Right lobe of liver (tissue), 6 donors: ENCODE data around the gene RARB. TPM values are rescaled to one million over a fixed set of nuclear protein-coding genes. Genes with fewer than 3 reads are reported as not detected.

Experiments used
- ATAC-seq, 4 donors: fragments of 200-7000 bp; cut with Tn5 transposase; one replicate each; pipeline ENCODE4 v1.9.1; 2020; ENCODE audit warnings: mild to moderate bottlenecking in 4 of 4, moderate library complexity in 4 of 4
- DNase-seq, 3 donors: peaks; one replicate each; pipeline ENCODE4 v3.0.0-alpha.2; 2020
- H3K27ac ChIP-seq, 3 donors: fragments of 200-600 bp; one replicate each; pipeline ENCODE4 v1.8.0; 2022
- H3K27me3 ChIP-seq, 2 donors: fragments of 200-600 bp; one replicate each; pipeline ENCODE4 v1.8.0; 2022
- H3K36me3 ChIP-seq, 4 donors: fragments of 200-600 bp; sonication (generic) in 1 of 4; one replicate each; pipeline versions ENCODE4 v1.5.1 to v1.8.0; 2017 to 2022; ENCODE audit warnings: control low read depth in 1 of 4
- H3K4me1 ChIP-seq, 4 donors: fragments of 200-600 bp; sonication (generic) in 1 of 4; one replicate each; pipeline versions ENCODE4 v1.5.1 to v1.8.0; 2017 to 2022; ENCODE audit warnings: control low read depth in 1 of 4
- H3K4me3 ChIP-seq, 3 donors: fragments of 200-600 bp; one replicate each; pipeline ENCODE4 v1.8.0; 2022
- H3K9me3 ChIP-seq, 4 donors: fragments of 200-600 bp; sonication (generic) in 1 of 4; one replicate each; pipeline versions ENCODE4 v1.5.1 to v1.8.0; 2017 to 2022; ENCODE audit warnings: control low read depth in 1 of 4
- CTCF ChIP-seq, 4 donors: fragments of 200-600 bp in 3 of 4; fragments of 450-650 bp in 1 of 4; IDR thresholded peaks; one replicate each; pipeline versions ENCODE4 v1.5.1 to v1.8.0; 2016 to 2022; ENCODE audit warnings: antibody characterized with exemption in 4 of 4, mild to moderate bottlenecking in 2 of 4
- POLR2A ChIP-seq: fragments of 450-650 bp; IDR thresholded peaks from one replicate; pipeline ENCODE4 v1.6.1; 2017; ENCODE audit warnings: antibody characterized with exemption, mild to moderate bottlenecking
- WGBS: methylation state at CpG from one replicate; pipeline ENCODE4 v1.1.6; 2018; ENCODE audit warnings: low coverage, low lambda C conversion rate; ENCODE audit not compliant: insufficient coverage; ENCODE audit errors: missing lambda C conversion rate; 5-methylcytosine and 5-hydroxymethylcytosine counted together
- intact Hi-C, 2 donors: fragments of 100-400 bp; cut with DNase I; formaldehyde crosslinking; loops; one replicate each; pipeline versions ENCODE4 v1.11.2 to v1.14.1; 2022
- total RNA-seq, 6 experiments: library from RNA; depleted of rRNA in 2 of 6; stranded (reverse); fragments of >200 nt in 2 of 6; fragmentation: NEBNext Ultra II Directional in 3 of 6; extraction: Animal tissue kit (Norgen Biotek cat#: 25700) in 3 of 6; gene quantifications; one replicate each; pipeline versions ENCODE4 v1.1.0 to v1.2.4, GENCODE V29; 2016 to 2023
- donor health status: DM: no; HTN: yes; CAD: no.
- donor health status: DM: no; HTN: no; CAD: no.
- donor health status: DM: no; HTN: no; CAD: no.
- donor health status: DM: no; HTN: yes; CAD: no.
- donor health status: DM: no; HTN: yes; CAD: no.

The RARB gene
- total RNA-seq, 6 experiments from 2014 or later = 1.2 to 2.8 (median 2.1) TPM

GRCh38 chr3:25489858-25490593, 62.0 kb downstream of the RARB start:
- H3K36me3 ChIP-seq = no peaks in the 10 kb centered on the region
- intact Hi-C loops = no loop called here
- DNase-seq (no peak), ATAC-seq (no peak)
- H3K4me1 ChIP-seq = no peaks in the 10 kb centered on the region
- TF ChIP-seq CTCF (IDR thresholded peaks at IDR 0.05) (no peak), POLR2A (no peak)
- 55% methylated on average over 6 of the region's 7 CpGs for WGBS
- H3K9me3 ChIP-seq = peaks cover 0 to 22% (median 5%) of the 10 kb centered on the region in 4 donors
- H3K27me3 ChIP-seq = no peaks in the 10 kb centered on the region
- no peak overlapping the region for H3K4me3 ChIP-seq
- H3K27ac ChIP-seq = no peak overlapping the region

GRCh38 chr3:25493246-25493645, 65.2 kb downstream of the RARB start:
- ATAC-seq (no peak), DNase-seq (no peak)
- H3K27ac ChIP-seq = no peak overlapping the region
- H3K9me3 ChIP-seq = peaks cover 0 to 22% (median 5%) of the 10 kb centered on the region in 4 donors
- no peaks in the 10 kb centered on the region for H3K27me3 ChIP-seq
- no peak overlapping the region for H3K4me3 ChIP-seq
- 58% methylated on average over 3 of the region's 3 CpGs for WGBS
- intact Hi-C loops = no loop called here
- no peaks in the 10 kb centered on the region for H3K36me3 ChIP-seq
- no peak for TF ChIP-seq POLR2A
- no peak for TF ChIP-seq CTCF (IDR thresholded peaks at IDR 0.05)
- H3K4me1 ChIP-seq = no peaks in the 10 kb centered on the region

- 75% methylated on average over 1 of the region's 1 CpG for WGBS
- Histone ChIP-seq H3K27ac (no peak overlapping the region), H3K9me3 (peaks cover 0 to 22% (median 5%) of the 10 kb centered on the region in 4 donors), H3K27me3 (no peaks in the 10 kb centered on the region), H3K4me3 (no peak overlapping the region), H3K36me3 (no peaks in the 10 kb centered on the region), H3K4me1 (no peaks in the 10 kb centered on the region)
- ATAC-seq (no peak), DNase-seq (no peak)
- TF ChIP-seq POLR2A (no peak), CTCF (IDR thresholded peaks at IDR 0.05) (no peak)
- intact Hi-C loops = no loop called here
Measured at GRCh38 chr3:25493786-25494185, 65.7 kb downstream of the RARB start.

- Histone ChIP-seq H3K27me3 (no peaks in the 10 kb centered on the region), H3K36me3 (no peaks in the 10 kb centered on the region), H3K4me3 (no peak overlapping the region), H3K27ac (no peak overlapping the region), H3K4me1 (no peaks in the 10 kb centered on the region), H3K9me3 (peaks cover 0 to 22% (median 5%) of the 10 kb centered on the region in 4 donors)
- ATAC-seq (no peak), DNase-seq (no peak)
- intact Hi-C loops = no loop called here
- TF ChIP-seq POLR2A = no peak
- TF ChIP-seq CTCF (IDR thresholded peaks at IDR 0.05) = no peak
- WGBS = 88% methylated on average over 1 of the region's 1 CpG
Measured at GRCh38 chr3:25495304-25495703, 67.2 kb downstream of the RARB start.
